Measurements from ENCODE around the gene WDFY2.

WDFY2 gene

GRCh38 chr13:51608857-51609406, 24.7 kb downstream of the WDFY2 start:
- Histone ChIP-seq H3K9me3 (replicated peaks in 1 of 2; ENCODE audit: control insufficient read depth in 2 of 2, insufficient read depth in 1 of 2, low read depth in 1 of 2, low read length in 2 of 2) (peaks cover 2 to 5% of the 10 kb centered on the region in 2 donors), H3K14ac (ENCODE audit: low read length) (no peak overlapping the region), H3K23ac (ENCODE audit: low read depth, low read length, poor library complexity) (no peak overlapping the region), H4K8ac (ENCODE audit: low read depth, low read length) (no peak overlapping the region), H3K18ac (ENCODE audit: low read length) (no peak overlapping the region), H3K9ac (ENCODE audit: low read depth, low read length, poor library complexity) (no peak overlapping the region), H3K4me3 (ENCODE audit: low read length in 2 of 2) (no peak overlapping the region), H3K4me1 (ENCODE audit: control insufficient read depth in 2 of 2, insufficient read depth in 1 of 2, low read depth in 1 of 2, low read length in 2 of 2) (peaks cover 0 to 8% of the 10 kb centered on the region in 2 donors), H3K36me3 (replicated peaks in 1 of 2; ENCODE audit: control insufficient read depth in 2 of 2, insufficient read depth in 2 of 2, low read length in 2 of 2) (no peaks in the 10 kb centered on the region), H3K79me1 (ENCODE audit: low read depth, low read length) (no peaks in the 10 kb centered on the region), H3K4ac (ENCODE audit: low read length) (no peak overlapping the region), H4K91ac (ENCODE audit: low read depth, low read length, poor library complexity) (no peak overlapping the region), H2BK12ac (ENCODE audit: low read length) (no peak overlapping the region), H2AK5ac (ENCODE audit: low read depth, low read length) (no peak overlapping the region), H2AFZ (ENCODE audit: low read length) (no peak overlapping the region), H3K27me3 (ENCODE audit: control insufficient read depth in 3 of 3, insufficient read depth in 3 of 3, low read depth in 1 of 3, low read length in 3 of 3) (no peaks in the 10 kb centered on the region), H3K27ac (replicated peaks; ENCODE audit: low read length) (no peak overlapping the region), H2BK120ac (ENCODE audit: low read depth, low read length) (no peak overlapping the region), H3K4me2 (ENCODE audit: insufficient read depth, low read length, poor library complexity, severe bottlenecking) (no peak overlapping the region), H2BK15ac (ENCODE audit: low read length) (no peak overlapping the region), H2BK5ac (ENCODE audit: low read length) (no peak overlapping the region)
- no peak for DNase-seq (ENCODE audit: low spot score)
- no CpG with 5 or more reads among the region's 2 CpGs for WGBS, 2 donors (ENCODE audit: extremely low coverage in 2 of 2, insufficient read length in 2 of 2, insufficient replicate concordance in 1 of 2)

DNA sequence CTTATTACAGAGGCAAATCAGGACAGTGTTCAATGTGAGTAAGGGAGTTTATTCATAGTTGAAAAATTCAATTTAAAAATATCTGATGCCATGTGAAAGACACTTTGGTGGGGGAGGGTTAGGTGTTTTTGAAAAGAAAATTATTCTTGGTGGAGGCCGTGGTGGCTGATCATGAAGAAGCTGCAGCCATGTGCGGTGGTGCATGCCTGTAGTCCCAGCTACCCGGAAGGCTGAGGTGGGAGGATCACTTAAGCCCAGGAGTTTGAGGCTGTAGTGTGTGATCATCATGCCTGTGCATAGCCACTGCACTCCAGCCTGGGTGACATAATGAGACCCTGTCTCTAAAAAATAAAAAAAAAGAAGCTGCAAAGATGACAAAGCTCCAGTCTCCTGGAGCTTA, 28.6 kb downstream of the WDFY2 start:
- Histone ChIP-seq H3K18ac (ENCODE audit: low read length) (no peak overlapping the region), H3K14ac (ENCODE audit: low read length) (no peak overlapping the region), H3K9ac (ENCODE audit: low read depth, low read length, poor library complexity) (no peak overlapping the region), H3K27me3 (ENCODE audit: control insufficient read depth in 3 of 3, insufficient read depth in 3 of 3, low read depth in 1 of 3, low read length in 3 of 3) (no peaks in the 10 kb centered on the region), H3K36me3 (replicated peaks in 1 of 2; ENCODE audit: control insufficient read depth in 2 of 2, insufficient read depth in 2 of 2, low read length in 2 of 2) (no peaks in the 10 kb centered on the region), H3K9me3 (replicated peaks in 1 of 2; ENCODE audit: control insufficient read depth in 2 of 2, insufficient read depth in 1 of 2, low read depth in 1 of 2, low read length in 2 of 2) (peaks cover under 1 to 3% of the 10 kb centered on the region in 2 donors), H4K91ac (ENCODE audit: low read depth, low read length, poor library complexity) (no peak overlapping the region), H3K4ac (ENCODE audit: low read length) (no peak overlapping the region), H3K23ac (ENCODE audit: low read depth, low read length, poor library complexity) (no peak overlapping the region), H3K4me3 (ENCODE audit: low read length in 2 of 2) (no peak overlapping the region), H2BK15ac (ENCODE audit: low read length) (no peak overlapping the region), H2BK5ac (ENCODE audit: low read length) (no peak overlapping the region), H3K27ac (replicated peaks; ENCODE audit: low read length) (no peak overlapping the region), H3K4me2 (ENCODE audit: insufficient read depth, low read length, poor library complexity, severe bottlenecking) (no peak overlapping the region), H2BK120ac (ENCODE audit: low read depth, low read length) (no peak overlapping the region), H4K8ac (ENCODE audit: low read depth, low read length) (no peak overlapping the region), H2AFZ (ENCODE audit: low read length) (no peak overlapping the region), H3K79me1 (ENCODE audit: low read depth, low read length) (no peaks in the 10 kb centered on the region), H2BK12ac (ENCODE audit: low read length) (no peak overlapping the region), H3K4me1 (ENCODE audit: control insufficient read depth in 2 of 2, insufficient read depth in 1 of 2, low read depth in 1 of 2, low read length in 2 of 2) (peaks cover 1 to 5% of the 10 kb centered on the region in 2 donors), H2AK5ac (ENCODE audit: low read depth, low read length) (no peak overlapping the region)
- DNase-seq (ENCODE audit: low spot score), result no peak
- WGBS, 2 donors (ENCODE audit: extremely low coverage in 2 of 2, insufficient read length in 2 of 2, insufficient replicate concordance in 1 of 2), result no CpG with 5 or more reads among the region's 3 CpGs

DNA sequence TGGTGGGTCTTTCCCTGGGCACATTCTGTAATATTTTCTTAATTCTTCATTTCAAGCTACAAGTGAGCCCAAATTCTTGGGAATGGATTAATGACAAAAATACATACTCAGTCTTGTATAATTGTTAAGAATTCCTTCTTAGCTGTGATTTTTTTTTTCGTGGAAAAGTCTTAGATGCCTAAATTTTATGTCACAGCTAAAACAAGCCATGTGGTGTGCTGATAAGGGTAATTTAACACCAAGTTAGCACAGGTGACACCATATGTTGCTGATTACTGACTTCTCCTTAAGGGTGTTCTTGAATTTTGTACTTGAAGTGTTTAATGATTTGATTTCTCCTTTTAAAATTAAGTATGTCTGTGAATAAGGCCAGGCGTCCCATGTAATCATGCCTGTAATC, 29.3 kb downstream of the WDFY2 start:
- Histone ChIP-seq H2AFZ (ENCODE audit: low read length) (no peak overlapping the region), H3K23ac (ENCODE audit: low read depth, low read length, poor library complexity) (no peak overlapping the region), H4K8ac (ENCODE audit: low read depth, low read length) (no peak overlapping the region), H4K91ac (ENCODE audit: low read depth, low read length, poor library complexity) (no peak overlapping the region), H3K14ac (ENCODE audit: low read length) (no peak overlapping the region), H3K9me3 (replicated peaks in 1 of 2; ENCODE audit: control insufficient read depth in 2 of 2, insufficient read depth in 1 of 2, low read depth in 1 of 2, low read length in 2 of 2) (no peaks in the 10 kb centered on the region), H2BK12ac (ENCODE audit: low read length) (no peak overlapping the region), H2BK120ac (ENCODE audit: low read depth, low read length) (no peak overlapping the region), H3K4me1 (ENCODE audit: control insufficient read depth in 2 of 2, insufficient read depth in 1 of 2, low read depth in 1 of 2, low read length in 2 of 2) (peaks cover 2 to 5% of the 10 kb centered on the region in 2 donors), H3K79me1 (ENCODE audit: low read depth, low read length) (peaks cover under 1% of the 10 kb centered on the region), H3K4me2 (ENCODE audit: insufficient read depth, low read length, poor library complexity, severe bottlenecking) (no peak overlapping the region), H3K27me3 (ENCODE audit: control insufficient read depth in 3 of 3, insufficient read depth in 3 of 3, low read depth in 1 of 3, low read length in 3 of 3) (no peaks in the 10 kb centered on the region), H3K36me3 (replicated peaks in 1 of 2; ENCODE audit: control insufficient read depth in 2 of 2, insufficient read depth in 2 of 2, low read length in 2 of 2) (no peaks in the 10 kb centered on the region), H2AK5ac (ENCODE audit: low read depth, low read length) (no peak overlapping the region), H3K9ac (ENCODE audit: low read depth, low read length, poor library complexity) (no peak overlapping the region), H3K18ac (ENCODE audit: low read length) (no peak overlapping the region), H3K4ac (ENCODE audit: low read length) (no peak overlapping the region), H2BK5ac (ENCODE audit: low read length) (no peak overlapping the region), H3K27ac (replicated peaks; ENCODE audit: low read length) (no peak overlapping the region), H2BK15ac (ENCODE audit: low read length) (no peak overlapping the region), H3K4me3 (ENCODE audit: low read length in 2 of 2) (no peak overlapping the region)
- WGBS, 2 donors (ENCODE audit: extremely low coverage in 2 of 2, insufficient read length in 2 of 2, insufficient replicate concordance in 1 of 2), result no CpG with 5 or more reads among the region's 2 CpGs
- DNase-seq (ENCODE audit: low spot score), result no peak

DNA sequence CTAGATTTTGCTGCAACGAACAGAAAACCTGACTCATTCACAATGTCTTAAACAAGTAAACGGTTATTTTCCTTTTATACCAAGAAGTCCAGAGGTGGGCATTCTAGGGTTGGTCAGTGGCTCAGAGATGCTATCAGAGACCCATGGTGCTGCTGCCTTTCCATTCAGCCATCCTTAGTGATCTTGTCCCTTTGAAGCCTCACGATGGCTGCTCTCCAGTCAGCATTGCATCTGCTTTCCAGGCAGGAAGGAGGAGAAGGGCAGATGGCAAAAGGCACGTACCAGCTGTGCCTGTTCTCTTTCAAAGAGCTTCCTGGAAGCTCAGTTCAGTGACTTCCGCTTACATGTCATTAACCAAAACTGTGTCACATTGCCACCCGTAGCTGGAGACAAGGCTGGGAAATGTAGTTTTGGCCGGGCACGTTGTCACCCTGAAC, 30.1 kb downstream of the WDFY2 start:
- H3K18ac ChIP-seq (ENCODE audit: low read length), result no peak overlapping the region
- H3K9me3 ChIP-seq (replicated peaks in 1 of 2; ENCODE audit: control insufficient read depth in 2 of 2, insufficient read depth in 1 of 2, low read depth in 1 of 2, low read length in 2 of 2), result no peaks in the 10 kb centered on the region
- no peak overlapping the region for H4K8ac ChIP-seq (ENCODE audit: low read depth, low read length)
- no peaks in the 10 kb centered on the region for H3K27me3 ChIP-seq (ENCODE audit: control insufficient read depth in 3 of 3, insufficient read depth in 3 of 3, low read depth in 1 of 3, low read length in 3 of 3)
- no peak overlapping the region for H3K23ac ChIP-seq (ENCODE audit: low read depth, low read length, poor library complexity)
- H3K4me3 ChIP-seq (ENCODE audit: low read length in 2 of 2), result no peak overlapping the region
- no CpG with 5 or more reads among the region's 8 CpGs for WGBS, 2 donors (ENCODE audit: extremely low coverage in 2 of 2, insufficient read length in 2 of 2, insufficient replicate concordance in 1 of 2)
- no peak overlapping the region for H2AK5ac ChIP-seq (ENCODE audit: low read depth, low read length)
- H2BK15ac ChIP-seq (ENCODE audit: low read length), result no peak overlapping the region
- H2AFZ ChIP-seq (ENCODE audit: low read length), result peak overlapping the region; percentile 54
- H2BK5ac ChIP-seq (ENCODE audit: low read length), result no peak overlapping the region
- no peak overlapping the region for H2BK12ac ChIP-seq (ENCODE audit: low read length)
- H3K36me3 ChIP-seq (replicated peaks in 1 of 2; ENCODE audit: control insufficient read depth in 2 of 2, insufficient read depth in 2 of 2, low read length in 2 of 2), result peaks cover 0 to 3% of the 10 kb centered on the region in 2 donors
- no peak for DNase-seq (ENCODE audit: low spot score)
- no peak overlapping the region for H3K9ac ChIP-seq (ENCODE audit: low read depth, low read length, poor library complexity)
- no peak overlapping the region for H3K14ac ChIP-seq (ENCODE audit: low read length)
- no peak overlapping the region for H2BK120ac ChIP-seq (ENCODE audit: low read depth, low read length)
- peaks cover 5 to 6% of the 10 kb centered on the region in 2 donors for H3K4me1 ChIP-seq (ENCODE audit: control insufficient read depth in 2 of 2, insufficient read depth in 1 of 2, low read depth in 1 of 2, low read length in 2 of 2)
- no peak overlapping the region for H3K27ac ChIP-seq (replicated peaks; ENCODE audit: low read length)
- H3K79me1 ChIP-seq (ENCODE audit: low read depth, low read length), result peaks cover 4% of the 10 kb centered on the region
- H3K4me2 ChIP-seq (ENCODE audit: insufficient read depth, low read length, poor library complexity, severe bottlenecking), result no peak overlapping the region
- H3K4ac ChIP-seq (ENCODE audit: low read length), result no peak overlapping the region
- no peak overlapping the region for H4K91ac ChIP-seq (ENCODE audit: low read depth, low read length, poor library complexity)
